ENCODE data around the gene DUSP9.

DUSP9 gene

GRCh38 chrX:153647461-153648357, 706 bp downstream of the DUSP9 start:
- no peak for DNase-seq (ENCODE audit: low read depth in 1 of 2, low spot score in 1 of 2)

DNA sequence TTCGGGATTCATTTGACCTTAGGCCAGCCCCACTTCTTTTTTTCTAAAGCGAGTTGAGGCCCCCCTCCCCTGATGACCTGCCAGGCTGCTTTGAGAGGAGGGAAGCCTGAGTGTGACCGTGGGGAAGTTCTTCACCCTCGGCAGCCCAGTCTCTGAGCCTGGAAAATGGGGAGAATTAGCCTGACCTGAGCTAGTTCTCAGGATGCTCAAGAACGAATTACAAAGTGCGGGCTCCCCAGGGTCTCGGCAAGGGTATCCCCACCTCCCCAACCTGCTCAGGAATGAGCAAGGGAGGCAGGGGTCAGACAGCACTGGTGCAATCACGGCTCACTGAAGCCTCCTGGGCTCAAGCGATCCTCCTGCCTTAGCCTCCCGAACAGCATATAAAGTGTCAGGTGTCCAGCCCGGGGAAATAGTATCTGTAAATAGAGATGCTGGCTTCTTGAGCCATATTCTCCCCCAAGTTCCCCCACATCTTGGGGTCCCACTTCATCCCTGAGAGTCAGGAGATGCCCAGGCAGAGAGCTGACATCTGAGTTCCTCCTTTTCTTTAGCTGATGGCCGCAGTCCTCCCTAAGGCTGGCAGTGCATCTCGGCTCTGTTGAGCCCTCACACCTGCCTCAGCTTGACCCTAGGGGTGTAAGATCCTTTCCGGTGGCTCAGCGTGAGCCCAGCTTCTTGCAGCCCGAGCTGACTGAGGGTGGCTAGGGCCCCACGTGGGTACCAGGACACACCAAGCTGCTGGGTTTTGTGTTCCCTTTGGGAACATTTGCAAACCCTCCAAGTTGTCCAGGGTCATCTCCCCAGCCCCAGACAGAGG, 1.6 kb downstream of the DUSP9 start:
- DNase-seq (ENCODE audit: low read depth in 1 of 2, low spot score in 1 of 2) = no peak

DNA sequence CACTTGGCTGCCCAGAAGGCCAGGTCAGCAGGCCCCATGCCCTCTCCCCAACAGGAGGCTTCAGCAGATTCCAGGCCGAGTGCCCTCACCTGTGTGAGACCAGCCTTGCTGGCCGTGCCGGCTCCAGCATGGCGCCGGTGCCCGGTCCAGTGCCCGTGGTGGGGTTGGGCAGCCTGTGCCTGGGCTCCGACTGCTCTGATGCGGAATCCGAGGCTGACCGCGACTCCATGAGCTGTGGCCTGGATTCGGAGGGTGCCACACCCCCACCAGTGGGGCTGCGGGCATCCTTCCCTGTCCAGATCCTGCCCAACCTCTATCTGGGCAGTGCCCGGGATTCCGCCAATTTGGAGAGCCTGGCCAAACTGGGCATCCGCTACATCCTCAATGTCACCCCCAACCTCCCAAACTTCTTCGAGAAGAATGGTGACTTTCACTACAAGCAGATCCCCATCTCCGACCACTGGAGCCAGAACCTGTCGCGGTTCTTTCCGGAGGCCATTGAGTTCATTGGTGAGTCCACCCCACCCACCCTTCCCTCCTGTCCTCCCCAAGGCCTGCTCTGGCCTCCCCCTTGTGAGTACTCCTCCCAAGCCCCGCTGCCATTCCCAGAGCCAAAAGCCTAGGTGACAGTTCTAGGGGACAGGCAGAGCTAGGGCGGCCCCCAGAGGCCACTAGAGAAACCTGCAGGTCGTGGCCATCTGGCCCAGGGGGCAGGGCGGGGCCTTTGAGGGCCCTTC, 2.3 kb downstream of the DUSP9 start:
- DNase-seq (ENCODE audit: low read depth in 1 of 2, low spot score in 1 of 2) = no peak

GRCh38 chrX:153649915-153650782, 3.1 kb downstream of the DUSP9 start:
- DNase-seq (ENCODE audit: low read depth in 1 of 2, low spot score in 1 of 2) = no peak

DNA sequence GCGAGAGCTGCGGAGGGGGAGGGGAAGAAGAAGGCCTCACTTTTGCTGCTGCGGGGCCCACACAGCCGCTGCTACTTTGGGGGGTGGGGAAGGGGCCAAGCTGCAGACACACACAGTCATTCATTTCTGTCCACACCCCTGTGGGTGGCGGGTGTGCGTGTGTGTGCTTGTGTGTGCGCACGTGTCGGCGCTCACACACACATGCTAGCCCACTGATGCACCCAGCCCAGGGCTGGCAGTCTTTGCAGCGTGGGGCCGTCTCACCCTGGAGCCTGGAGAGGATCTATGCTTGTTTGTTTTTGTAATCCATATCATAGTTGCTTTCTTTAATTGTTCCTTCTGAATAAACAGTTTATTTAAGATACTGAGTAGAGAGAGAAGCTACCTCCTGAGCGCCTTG, 4.0 kb downstream of the DUSP9 start:
- no peak for DNase-seq (ENCODE audit: low read depth in 1 of 2, low spot score in 1 of 2)

DNA sequence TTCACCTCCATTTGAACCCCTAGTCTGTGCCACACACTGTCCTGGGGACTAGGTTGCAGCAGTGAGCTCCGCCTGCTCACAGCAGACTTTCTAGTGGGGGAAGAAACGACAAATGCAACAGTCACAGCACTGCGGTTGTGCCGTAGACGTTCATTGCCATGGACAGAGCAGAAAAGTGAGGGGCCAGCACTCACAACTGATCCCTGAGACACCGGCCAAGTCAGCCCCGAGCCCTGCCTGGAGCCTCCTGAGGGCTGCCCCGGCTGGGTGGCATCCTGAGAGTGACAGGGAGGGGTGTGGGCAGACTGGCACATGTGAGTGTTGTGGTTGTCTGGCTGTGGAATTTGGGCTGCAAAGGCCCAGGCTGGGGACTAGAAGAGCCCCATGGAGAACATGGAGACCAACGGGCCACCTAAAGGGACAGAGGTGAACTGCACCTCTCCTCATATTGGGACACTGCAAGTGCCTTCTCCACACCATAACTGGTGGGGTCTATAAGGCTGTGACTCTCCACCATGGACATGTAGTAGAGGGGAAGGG, 4.6 kb downstream of the DUSP9 start:
- DNase-seq (ENCODE audit: low read depth in 1 of 2, low spot score in 1 of 2) = no peak

DNA sequence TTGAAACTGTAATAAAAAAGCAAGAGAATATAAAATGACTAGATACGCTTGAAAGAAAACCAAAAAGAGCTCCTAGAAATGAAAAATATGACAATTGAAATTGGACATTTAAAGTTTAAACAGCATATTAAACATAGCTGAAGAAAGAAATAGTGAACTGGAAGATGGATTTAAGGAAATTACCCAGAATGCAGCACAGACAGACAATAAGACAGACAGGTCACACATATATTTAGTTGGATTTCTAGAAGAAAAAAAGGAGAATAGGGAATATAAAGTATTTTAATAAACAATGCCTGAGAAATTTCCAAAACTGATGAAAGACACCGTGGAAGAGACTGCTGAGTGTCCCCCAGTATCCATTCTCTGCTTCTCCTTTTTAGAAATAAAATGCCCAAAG, 6.6 kb downstream of the DUSP9 start:
- no peak for DNase-seq (ENCODE audit: low read depth in 1 of 2, low spot score in 1 of 2)

DNA sequence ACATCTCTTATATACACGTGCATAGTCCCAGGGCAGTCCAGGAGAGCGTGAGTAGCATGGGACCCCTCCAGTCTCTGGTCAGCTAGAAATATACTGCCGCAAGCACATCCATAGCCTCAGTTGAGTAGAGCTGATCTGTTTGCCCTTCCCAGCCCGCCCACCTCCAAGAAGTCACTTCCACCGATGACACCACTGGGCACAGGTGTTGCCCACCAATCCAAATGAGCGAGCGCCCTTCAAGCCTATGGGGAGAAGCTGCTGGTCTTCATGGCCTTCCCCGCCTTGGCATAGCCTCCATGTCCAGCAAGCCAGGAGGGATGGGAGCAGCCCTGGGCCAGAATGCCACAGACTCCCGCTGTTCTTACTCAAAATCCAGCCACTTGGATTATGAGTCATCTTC, 10.2 kb downstream of the DUSP9 start:
- no peak for DNase-seq (ENCODE audit: low read depth in 1 of 2, low spot score in 1 of 2)

DNA sequence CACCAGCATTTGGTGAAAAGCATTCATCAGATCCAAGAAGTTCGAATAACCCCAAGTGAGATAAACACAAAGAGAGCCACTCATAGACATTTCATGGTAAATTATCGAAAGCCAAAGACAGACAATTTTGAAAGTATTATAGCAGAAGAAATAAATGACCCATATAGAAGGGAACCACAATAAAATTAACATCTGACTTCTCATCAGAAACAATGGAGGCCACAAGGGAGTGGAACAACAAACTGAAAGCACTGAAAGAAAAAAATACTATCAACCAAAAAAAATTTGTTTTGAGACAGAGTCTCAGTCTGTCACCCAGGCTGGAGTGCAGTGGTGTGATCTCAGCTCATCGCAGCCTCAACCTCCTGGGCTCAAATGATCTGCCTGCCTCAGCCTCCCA, 12.3 kb downstream of the DUSP9 start:
- DNase-seq (ENCODE audit: low read depth in 1 of 2, low spot score in 1 of 2) = no peak

DNA sequence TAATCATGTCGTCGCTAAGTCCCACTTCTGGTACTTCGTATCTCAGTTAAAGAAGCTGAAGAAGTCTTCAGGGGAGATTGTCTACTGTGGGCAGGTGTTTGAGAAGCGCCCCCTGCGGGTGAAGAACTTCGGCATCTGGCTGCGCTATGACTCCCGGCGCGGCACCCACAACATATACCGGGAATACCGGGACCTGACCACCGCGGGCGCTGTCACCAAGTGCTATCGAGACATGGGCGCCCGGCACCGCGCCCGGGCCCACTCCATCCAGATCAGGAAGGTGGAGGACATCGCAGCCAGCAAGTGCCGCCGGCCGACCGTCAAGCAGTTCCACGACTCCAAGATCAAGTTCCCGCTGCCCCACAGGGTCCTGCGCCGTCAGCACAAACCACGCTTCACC, 15.3 kb downstream of the DUSP9 start:
- peak; percentile 29 to 33 for DNase-seq (ENCODE audit: low read depth in 1 of 2, low spot score in 1 of 2)

- no peak for DNase-seq (ENCODE audit: low read depth in 1 of 2, low spot score in 1 of 2)
Measured at GRCh38 chrX:153665726-153666306, 18.8 kb downstream of the DUSP9 start.

DNA sequence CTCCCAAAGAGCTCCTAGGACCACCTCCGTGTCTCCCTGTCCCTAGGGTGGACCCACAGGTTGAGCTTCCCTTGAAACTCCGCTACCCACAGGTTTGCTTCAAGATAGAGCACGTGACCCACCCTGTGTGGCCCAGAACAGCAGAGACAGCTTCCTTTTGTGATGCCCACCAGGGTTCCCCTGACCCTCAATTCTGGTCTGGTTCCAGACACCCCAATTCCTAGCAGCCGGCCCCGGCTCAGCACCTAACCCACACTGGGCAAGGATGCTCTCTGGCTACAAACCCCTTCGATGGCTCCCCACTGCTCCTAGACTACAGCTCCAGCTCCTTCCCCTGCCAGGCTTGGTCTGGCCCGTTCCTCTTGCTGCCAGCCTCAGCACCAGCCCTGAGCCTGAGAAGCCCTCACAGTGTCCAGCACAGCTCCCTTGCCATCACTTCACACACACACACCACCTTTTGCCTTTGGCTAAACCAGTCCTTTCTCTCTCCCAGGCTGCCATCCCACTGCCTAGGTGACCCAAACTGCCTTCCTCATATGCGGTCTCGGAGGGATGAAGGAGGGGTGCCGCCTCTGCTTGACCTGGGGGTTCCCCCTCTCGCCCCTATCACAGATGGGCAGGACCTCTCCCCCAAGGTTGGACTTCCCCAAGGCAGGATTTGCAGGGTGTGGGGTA, 20.4 kb downstream of the DUSP9 start:
- no peak for DNase-seq (ENCODE audit: low read depth in 1 of 2, low spot score in 1 of 2)

DNA sequence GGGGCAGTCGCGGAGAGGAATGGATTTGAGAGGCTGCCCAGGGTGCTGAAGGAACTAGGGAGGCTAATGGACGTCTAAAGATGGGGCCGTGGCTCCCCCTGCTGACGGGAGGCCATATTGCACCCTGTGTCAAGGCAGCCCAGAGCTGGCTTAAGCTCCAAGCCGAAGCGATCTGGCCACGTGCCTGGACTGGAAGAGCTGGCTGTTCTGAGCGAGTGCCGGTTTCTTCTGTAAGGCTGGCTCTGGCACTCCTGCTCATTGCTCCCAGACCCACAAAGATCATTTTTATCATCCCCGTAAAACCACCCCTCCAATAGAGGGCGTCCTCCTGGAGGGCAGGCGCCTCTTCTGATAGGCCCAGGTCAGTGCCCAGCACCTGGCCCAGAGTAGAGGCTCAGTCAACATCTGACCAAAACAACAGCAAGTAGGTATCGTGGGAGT, 21.0 kb downstream of the DUSP9 start:
- peak; percentile 67 to 68 for DNase-seq (ENCODE audit: low read depth in 1 of 2, low spot score in 1 of 2)

DNA sequence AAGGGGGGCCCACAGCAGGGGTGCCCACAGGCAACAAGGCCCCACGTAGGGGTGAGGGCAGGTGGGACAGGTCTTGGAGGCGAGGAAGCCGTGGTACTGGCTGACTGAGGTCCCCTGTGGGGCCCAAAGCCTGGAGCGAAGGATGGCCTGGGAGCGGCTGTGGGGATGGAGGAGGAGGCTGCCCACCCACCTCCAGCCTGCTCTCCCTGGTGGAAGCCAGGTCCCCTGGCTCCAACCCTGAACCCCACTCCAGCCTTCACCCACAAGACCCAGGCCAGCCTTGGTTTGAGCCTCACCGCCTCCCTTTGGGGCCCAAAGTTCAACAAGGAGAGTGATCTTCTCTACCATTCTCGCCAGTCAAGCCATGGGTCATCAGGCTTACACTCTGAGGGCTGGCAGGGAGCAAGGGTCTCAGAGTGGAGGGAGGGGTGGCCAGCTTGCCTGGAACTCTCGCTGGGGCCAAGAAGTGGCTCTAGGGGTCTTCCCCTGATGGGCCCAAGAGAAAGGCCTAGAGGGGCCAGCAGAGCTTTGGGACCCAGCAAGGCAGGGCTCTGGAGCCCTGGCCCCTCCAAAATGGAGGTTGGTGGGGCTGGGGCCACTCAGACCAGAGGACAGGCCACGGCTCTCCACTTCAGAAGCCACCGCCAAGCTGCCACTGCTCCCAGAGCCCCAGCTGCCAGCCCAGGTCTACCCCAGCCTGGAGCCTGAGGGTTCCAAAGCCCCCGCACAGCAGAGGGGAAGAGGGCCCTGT, 21.6 kb downstream of the DUSP9 start:
- no peak for DNase-seq (ENCODE audit: low read depth in 1 of 2, low spot score in 1 of 2)

DNA sequence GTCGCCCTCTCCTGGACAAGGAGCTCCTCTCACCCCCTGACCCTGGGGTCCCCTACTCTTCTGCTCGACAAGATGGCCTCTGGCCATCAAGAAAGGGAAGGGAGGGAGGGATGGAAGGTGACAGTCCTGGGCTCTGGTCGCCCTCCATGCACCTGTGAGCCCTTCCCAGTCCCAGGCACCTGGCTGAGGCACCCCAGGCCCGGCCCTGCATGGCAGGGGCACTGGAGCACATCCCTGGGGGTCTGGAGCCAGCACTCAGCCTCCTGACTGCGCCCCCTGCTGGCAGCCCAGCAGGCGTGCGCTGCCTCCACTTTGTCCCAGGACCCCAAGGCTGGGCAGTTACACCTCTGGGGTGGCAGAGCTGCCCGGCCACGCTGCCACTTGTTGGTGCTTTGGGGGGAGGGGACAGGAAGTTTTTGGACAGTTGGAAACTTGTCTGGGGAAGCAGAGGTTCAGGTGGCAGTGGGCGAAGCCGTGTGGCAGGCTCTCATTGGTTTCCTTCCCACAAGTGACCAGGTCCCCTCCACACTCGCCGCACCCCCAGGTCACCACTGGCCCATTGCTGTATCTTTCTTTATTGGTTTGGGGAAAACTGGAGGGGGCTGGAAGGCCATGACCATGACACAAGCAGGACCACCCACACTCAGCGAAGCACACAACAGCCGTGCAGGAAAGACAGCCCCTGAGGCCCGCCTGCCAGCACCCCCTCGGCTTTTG, 22.3 kb downstream of the DUSP9 start:
- peak; percentile 13 to 31 for DNase-seq (ENCODE audit: low read depth in 1 of 2, low spot score in 1 of 2)

GRCh38 chrX:153669901-153670731, 23.1 kb downstream of the DUSP9 start:
- DNase-seq (ENCODE audit: low read depth in 1 of 2, low spot score in 1 of 2) = no peak

Measured in activated T-helper 1 cell treated with anti-CD3 and anti-CD28 coated beads, Interleukin-2, amount 50 U/mL, for 16 hours (primary cell).